Ishikawa (cell line): Measurements from ENCODE around the gene LMF2.

Experiments used
- CEBPB ChIP-seq: IDR thresholded peaks from 2 replicates; pipeline ENCODE4 v1.6.1; 2012
- CREB1 ChIP-seq: IDR thresholded peaks from 2 replicates; pipeline ENCODE4 v1.6.1; 2012; ENCODE audit warnings: low read depth
- EGR1 ChIP-seq: IDR thresholded peaks from 2 replicates; pipeline ENCODE4 v1.6.1; 2012
- EP300 ChIP-seq: IDR thresholded peaks from 2 replicates; pipeline ENCODE4 v1.6.1; 2012; ENCODE audit warnings: borderline replicate concordance
- FOXM1 ChIP-seq: IDR thresholded peaks from 2 replicates; pipeline ENCODE4 v1.6.1; 2012; ENCODE audit warnings: low read depth, borderline replicate concordance
- MAX ChIP-seq: IDR thresholded peaks from 2 replicates; pipeline ENCODE4 v1.6.1; 2012
- NFIC ChIP-seq: IDR thresholded peaks from 2 replicates; pipeline ENCODE4 v1.6.1; 2012
- RAD21 ChIP-seq: IDR thresholded peaks from 2 replicates; pipeline ENCODE4 v1.6.1; 2012; ENCODE audit warnings: low read depth
- REST ChIP-seq: IDR thresholded peaks from 2 replicates; pipeline ENCODE4 v1.6.1; 2012; ENCODE audit warnings: low read depth, mild to moderate bottlenecking
- TAF1 ChIP-seq: IDR thresholded peaks from 2 replicates; pipeline ENCODE4 v1.6.1; 2012; ENCODE audit warnings: low read depth, mild to moderate bottlenecking
- TCF12 ChIP-seq: IDR thresholded peaks from 2 replicates; pipeline ENCODE4 v1.6.1; 2012; ENCODE audit warnings: low read depth
- TEAD4 ChIP-seq: IDR thresholded peaks from 2 replicates; pipeline ENCODE4 v1.6.1; 2012
- USF1 ChIP-seq: IDR thresholded peaks from 2 replicates; pipeline ENCODE4 v1.6.1; 2012
- YY1 ChIP-seq: IDR thresholded peaks from 2 replicates; pipeline ENCODE4 v1.6.1; 2012; ENCODE audit warnings: low read depth
- ZBTB7A ChIP-seq: IDR thresholded peaks from 2 replicates; pipeline ENCODE4 v1.6.1; 2012; ENCODE audit warnings: low read depth

Gene LMF2

GRCh38 chr22:50542416-50542927, 35.0 kb upstream of the LMF2 start:
- TF ChIP-seq USF1 (no peak), CREB1 (no peak), EP300 (no peak), NFIC (no peak), RAD21 (no peak), TAF1 (no peak), YY1 (no peak), CEBPB (no peak), TCF12 (no peak), EGR1 (no peak), REST (no peak), MAX (no peak)

- no peak for TF ChIP-seq YY1
- no peak for TF ChIP-seq EP300
- no peak for TF ChIP-seq TEAD4
- no peak for TF ChIP-seq TAF1
- no peak for TF ChIP-seq FOXM1
- TF ChIP-seq RAD21, result no peak
- TF ChIP-seq CEBPB, result no peak
- no peak for TF ChIP-seq EGR1
- TF ChIP-seq USF1, result no peak
- TF ChIP-seq MAX, result no peak
- TF ChIP-seq NFIC, result no peak
- no peak for TF ChIP-seq TCF12
- TF ChIP-seq CREB1, result no peak
Measured at GRCh38 chr22:50540381-50540780, 32.9 kb upstream of the LMF2 start.

- no peak for TF ChIP-seq MAX
- no peak for TF ChIP-seq CEBPB
- no peak for TF ChIP-seq CREB1
- no peak for TF ChIP-seq EP300
- TF ChIP-seq TCF12, result no peak
- TF ChIP-seq USF1, result no peak
- TF ChIP-seq YY1, result no peak
- no peak for TF ChIP-seq TEAD4
- no peak for TF ChIP-seq REST
- TF ChIP-seq NFIC, result no peak
- TF ChIP-seq TAF1, result no peak
- no peak for TF ChIP-seq EGR1
Measured at GRCh38 chr22:50537765-50538164, 30.3 kb upstream of the LMF2 start.

GRCh38 chr22:50536226-50536625, 28.7 kb upstream of the LMF2 start:
- TF ChIP-seq REST (no peak), CREB1 (no peak), TAF1 (no peak), RAD21 (no peak), NFIC (no peak), MAX (no peak), TEAD4 (no peak), CEBPB (no peak), EGR1 (no peak), USF1 (no peak), TCF12 (no peak), FOXM1 (no peak), ZBTB7A (no peak), EP300 (no peak)
